ENCODE measurements around the gene PIGV.
A peak's percentile ranks its signal among the peaks of the same experiment; 100 is the strongest.

The PIGV gene

DNA sequence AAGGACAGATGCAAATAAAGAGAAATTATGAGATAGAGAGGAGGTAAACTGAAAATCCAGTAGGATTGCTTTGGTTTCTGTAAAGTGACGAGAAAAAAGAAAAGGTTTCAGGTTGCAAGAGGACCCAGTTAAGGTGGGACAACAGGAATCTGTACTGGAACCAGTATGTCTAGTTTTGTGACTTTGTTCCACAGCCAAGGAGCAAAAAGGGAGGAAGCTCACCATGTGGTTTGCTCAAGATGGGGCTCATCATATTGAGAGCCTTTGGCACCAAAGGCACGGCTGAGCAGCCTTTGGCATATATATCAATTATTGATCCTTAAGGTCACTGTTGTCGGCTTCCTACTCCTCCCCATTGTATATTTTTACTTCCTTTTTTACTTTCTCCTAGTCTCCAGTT lies 37.0 kb downstream of the PIGV start:
- TF ChIP-seq, protein P1, sequence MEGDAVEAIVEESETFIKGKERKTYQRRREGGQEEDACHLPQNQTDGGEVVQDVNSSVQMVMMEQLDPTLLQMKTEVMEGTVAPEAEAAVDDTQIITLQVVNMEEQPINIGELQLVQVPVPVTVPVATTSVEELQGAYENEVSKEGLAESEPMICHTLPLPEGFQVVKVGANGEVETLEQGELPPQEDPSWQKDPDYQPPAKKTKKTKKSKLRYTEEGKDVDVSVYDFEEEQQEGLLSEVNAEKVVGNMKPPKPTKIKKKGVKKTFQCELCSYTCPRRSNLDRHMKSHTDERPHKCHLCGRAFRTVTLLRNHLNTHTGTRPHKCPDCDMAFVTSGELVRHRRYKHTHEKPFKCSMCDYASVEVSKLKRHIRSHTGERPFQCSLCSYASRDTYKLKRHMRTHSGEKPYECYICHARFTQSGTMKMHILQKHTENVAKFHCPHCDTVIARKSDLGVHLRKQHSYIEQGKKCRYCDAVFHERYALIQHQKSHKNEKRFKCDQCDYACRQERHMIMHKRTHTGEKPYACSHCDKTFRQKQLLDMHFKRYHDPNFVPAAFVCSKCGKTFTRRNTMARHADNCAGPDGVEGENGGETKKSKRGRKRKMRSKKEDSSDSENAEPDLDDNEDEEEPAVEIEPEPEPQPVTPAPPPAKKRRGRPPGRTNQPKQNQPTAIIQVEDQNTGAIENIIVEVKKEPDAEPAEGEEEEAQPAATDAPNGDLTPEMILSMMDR (IDR thresholded peaks at IDR 0.05; ENCODE audit: low read depth, low read length): no peak
- DNase-seq (ENCODE audit: low read depth in 2 of 2): no peak
- no peak overlapping the region for H3K4me3 ChIP-seq (replicated peaks in 1 of 2; ENCODE audit: low read depth in 2 of 2, low read length in 2 of 2)

DNA sequence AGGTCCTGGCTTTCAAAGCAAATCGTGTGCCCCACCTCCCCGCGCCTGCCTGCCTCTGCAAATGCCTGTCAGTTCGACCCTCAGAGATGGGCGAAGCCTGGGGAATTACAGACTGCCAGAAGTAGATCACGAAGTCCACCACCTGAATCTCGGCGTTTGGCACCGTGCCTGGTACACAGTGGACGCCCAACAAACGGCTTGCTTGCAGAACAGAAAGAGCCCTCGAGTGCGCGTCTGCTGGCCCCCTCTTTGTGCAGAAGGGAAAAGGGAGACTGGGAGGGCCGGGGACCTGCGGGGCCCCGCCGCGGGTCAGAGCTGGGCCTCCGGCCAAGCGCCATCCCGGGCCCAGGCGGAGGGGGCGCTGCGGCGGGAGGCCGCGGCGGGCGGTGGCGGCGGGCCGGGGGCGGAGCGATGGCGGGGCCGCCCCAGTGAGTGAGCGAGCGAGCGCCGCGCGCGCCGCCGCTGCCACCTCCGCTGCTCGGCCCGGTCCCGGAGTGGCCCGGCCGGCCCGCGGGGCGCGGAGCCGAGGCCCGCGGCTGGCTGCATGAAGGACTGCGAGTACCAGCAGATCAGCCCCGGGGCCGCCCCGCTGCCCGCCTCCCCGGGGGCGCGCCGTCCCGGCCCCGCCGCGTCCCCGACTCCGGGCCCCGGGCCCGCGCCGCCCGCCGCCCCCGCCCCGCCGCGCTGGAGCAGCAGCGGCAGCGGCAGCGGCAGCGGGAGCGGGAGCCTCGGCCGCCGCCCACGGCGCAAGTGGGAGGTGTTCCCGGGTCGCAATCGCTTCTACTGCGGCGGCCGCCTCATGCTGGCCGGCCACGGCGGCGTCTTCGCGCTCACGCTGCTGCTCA lies 38.7 kb downstream of the PIGV start, which contains the start of gene ZDHHC18:
Gene ZDHHC18, plus strand, starts transcription at position 428 of the 845 bp plus-strand sequence. Its CDS starts 117 bp downstream, at position 545.
- TF ChIP-seq, protein P1 (IDR thresholded peaks at IDR 0.05; ENCODE audit: low read depth, low read length): peak; percentile 3
- DNase-seq (ENCODE audit: low read depth in 2 of 2): peak; percentile 43 to 56
- H3K4me3 ChIP-seq (replicated peaks in 1 of 2; ENCODE audit: low read depth in 2 of 2, low read length in 2 of 2): peak within 1 kb of the TSS; percentile 75 to 77

DNA sequence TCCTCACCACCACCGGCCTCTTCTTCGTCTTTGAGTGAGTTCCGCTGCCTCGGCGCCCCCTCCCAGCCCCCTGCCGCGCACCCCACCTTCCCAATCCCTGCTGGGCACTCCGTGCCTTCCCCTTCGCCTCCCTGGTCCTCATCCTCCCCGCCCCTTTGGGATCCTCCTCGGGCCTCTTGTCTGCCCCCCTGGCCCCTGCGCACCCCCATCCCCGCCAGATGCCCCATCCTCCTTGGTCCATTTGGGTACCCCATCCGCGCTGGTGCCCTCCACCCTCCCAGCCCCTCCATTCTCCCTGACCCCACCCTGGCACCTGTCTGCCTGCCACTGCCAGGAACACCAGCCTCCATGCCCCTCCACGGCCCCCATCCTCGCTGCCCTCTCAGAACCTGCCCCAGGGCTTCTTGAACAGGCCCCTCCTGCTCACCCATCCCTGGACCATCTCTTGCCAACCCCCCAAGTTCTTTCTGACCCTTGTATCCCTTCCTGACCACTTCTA lies 39.4 kb downstream of the PIGV start:
- H3K4me3 ChIP-seq (replicated peaks in 1 of 2; ENCODE audit: low read depth in 2 of 2, low read length in 2 of 2): peak overlapping the region; percentile 75 to 77
- TF ChIP-seq, protein P1 (IDR thresholded peaks at IDR 0.05; ENCODE audit: low read depth, low read length): no peak
- no peak for DNase-seq (ENCODE audit: low read depth in 2 of 2)

DNA sequence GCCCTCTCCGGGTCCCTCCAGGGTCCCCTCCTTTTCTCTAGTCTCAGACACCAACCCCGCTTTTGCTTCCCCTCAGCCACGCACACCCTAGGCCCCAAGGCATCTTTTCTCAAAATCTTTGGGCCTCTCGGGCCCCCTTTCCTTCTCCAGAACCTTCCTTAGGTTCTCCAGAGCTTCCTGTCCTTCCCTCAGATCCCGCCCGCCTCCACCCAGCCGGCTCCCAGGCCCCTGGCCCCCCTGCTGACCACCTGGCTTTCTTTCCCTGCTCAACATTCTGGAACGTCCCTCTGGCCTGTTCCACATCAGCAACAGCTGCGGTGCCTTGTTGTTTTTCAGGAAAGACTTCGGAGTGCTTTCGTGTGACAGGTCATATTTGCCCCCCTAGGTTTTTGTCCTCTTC lies 39.9 kb downstream of the PIGV start:
- no peak for DNase-seq (ENCODE audit: low read depth in 2 of 2)
- H3K4me3 ChIP-seq (replicated peaks in 1 of 2; ENCODE audit: low read depth in 2 of 2, low read length in 2 of 2): peak overlapping the region; percentile 75 to 77
- TF ChIP-seq, protein P1 (IDR thresholded peaks at IDR 0.05; ENCODE audit: low read depth, low read length): no peak

DNA sequence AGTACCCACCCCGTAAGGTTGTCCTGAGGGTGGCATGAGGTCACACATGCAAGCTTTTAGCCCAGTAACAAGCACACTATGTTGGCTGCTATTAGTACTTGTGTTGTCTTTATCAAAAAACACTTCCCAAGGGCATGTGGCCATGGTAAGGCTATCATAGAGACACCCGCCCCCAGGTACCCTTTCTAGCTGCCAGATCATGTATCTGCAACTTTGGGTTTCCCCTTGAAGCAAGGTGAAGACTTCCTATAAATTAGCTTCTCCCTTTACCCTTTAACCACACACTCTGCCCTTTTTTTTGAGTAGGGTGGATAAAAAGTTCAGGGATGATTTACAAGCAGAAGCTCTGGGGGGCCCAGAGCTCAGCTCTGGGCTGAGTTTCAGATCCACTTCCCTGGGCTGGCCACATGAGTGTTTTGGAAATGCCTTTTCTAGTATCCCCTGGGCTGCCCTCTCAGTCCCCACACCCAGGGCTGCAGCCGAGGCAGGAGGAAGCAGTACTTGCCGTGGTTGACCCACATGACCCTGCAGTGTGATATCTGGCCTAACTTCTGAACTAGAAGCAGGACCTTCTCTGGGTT lies 40.8 kb downstream of the PIGV start:
- no peak for DNase-seq (ENCODE audit: low read depth in 2 of 2)
- H3K4me3 ChIP-seq (replicated peaks in 1 of 2; ENCODE audit: low read depth in 2 of 2, low read length in 2 of 2): no peak overlapping the region
- TF ChIP-seq, protein P1 (IDR thresholded peaks at IDR 0.05; ENCODE audit: low read depth, low read length): no peak

DNA sequence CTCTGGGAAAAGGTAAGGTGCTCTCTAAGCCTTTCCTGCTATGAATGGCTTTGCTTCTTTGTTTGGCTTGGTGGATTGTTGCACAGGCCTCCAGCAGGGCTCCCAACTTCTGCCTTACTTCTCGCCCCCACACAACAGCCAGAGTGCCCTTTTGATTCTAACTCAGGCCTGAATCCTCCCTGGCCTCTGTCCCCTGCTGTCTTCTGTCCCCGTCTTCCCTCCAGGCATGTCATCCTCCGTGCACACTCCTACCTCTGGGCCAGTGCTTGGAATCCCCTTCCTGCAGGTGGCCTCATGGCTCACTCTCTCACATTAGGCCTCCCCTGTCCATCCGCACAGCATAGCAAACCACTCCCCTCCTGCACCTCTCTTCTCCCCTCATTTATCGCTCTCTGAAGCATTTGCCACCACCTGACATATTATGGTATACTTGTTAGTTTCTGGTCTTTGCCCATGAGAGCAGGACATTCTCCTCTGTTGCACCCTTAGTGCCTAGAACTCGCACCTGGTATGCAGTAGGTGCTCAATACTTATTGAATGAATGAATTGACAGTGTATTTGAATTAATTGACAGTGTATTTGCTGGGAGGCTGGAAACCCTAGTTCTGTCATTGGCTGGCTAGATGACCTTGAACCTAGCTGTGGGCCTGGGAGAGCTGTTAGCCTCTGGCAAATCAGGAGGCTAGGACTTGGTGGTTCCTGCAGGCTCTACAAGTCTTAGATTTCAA lies 41.6 kb downstream of the PIGV start:
- TF ChIP-seq, protein P1 (IDR thresholded peaks at IDR 0.05; ENCODE audit: low read depth, low read length): no peak
- DNase-seq (ENCODE audit: low read depth in 2 of 2): no peak
- no peak overlapping the region for H3K4me3 ChIP-seq (replicated peaks in 1 of 2; ENCODE audit: low read depth in 2 of 2, low read length in 2 of 2)

All from cardiac fibroblast (primary cell).